ENCODE data around the gene HERC2. TPM values are rescaled to one million over a fixed set of nuclear protein-coding genes. Genes with fewer than 3 reads are reported as not detected.
"Not testable (repeated sequence)": the region's sequence is repeated elsewhere in the genome, so short reads cannot be mapped to it uniquely, and the experiment has no call there.

The HERC2 gene
- total RNA-seq, 1 donor from 2014 or later, result 80.1 TPM

DNA sequence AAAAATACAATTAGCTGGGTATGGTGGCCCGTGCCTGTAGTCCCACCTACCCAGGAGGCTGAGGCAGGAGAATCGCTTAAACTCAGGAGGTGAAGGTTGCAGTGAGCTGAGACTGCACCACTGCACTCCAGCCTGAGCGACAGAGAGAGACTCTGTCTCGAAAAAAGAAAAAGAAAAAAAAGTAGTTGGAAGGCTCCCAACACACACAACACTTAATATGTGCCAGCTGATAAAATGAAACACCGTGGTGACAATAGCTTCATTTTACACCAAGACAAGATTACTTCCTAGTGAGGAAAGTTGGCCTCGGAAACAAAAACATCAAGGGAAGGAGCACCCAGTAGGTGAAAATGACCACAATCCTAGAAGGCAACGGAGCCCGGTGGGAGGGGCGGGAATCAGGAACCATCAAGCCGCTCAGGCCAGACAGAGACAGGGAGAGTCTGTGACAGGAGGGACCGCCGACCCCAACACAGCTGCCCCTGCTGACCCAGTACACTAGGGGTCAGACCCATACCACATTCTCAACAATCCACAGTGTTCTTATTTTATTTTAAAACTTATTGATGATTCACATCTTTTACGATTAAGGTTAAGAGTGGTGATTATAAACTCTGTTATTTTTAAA, 168.4 kb downstream of the HERC2 start:
- H3K36me3 Mint-ChIP-seq, result peaks cover 45% of the 10 kb centered on the region
- no peaks in the 10 kb centered on the region for H3K27me3 Mint-ChIP-seq
- H3K9me3 Mint-ChIP-seq, result peaks cover 16% of the 10 kb centered on the region
- TF ChIP-seq, protein P1, sequence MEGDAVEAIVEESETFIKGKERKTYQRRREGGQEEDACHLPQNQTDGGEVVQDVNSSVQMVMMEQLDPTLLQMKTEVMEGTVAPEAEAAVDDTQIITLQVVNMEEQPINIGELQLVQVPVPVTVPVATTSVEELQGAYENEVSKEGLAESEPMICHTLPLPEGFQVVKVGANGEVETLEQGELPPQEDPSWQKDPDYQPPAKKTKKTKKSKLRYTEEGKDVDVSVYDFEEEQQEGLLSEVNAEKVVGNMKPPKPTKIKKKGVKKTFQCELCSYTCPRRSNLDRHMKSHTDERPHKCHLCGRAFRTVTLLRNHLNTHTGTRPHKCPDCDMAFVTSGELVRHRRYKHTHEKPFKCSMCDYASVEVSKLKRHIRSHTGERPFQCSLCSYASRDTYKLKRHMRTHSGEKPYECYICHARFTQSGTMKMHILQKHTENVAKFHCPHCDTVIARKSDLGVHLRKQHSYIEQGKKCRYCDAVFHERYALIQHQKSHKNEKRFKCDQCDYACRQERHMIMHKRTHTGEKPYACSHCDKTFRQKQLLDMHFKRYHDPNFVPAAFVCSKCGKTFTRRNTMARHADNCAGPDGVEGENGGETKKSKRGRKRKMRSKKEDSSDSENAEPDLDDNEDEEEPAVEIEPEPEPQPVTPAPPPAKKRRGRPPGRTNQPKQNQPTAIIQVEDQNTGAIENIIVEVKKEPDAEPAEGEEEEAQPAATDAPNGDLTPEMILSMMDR (conservative IDR thresholded peaks at IDR 0.05), result no peak
- H3K4me1 Mint-ChIP-seq (ENCODE audit: unreplicated experiment), result no peaks in the 10 kb centered on the region
- H3K27ac Mint-ChIP-seq, result no peak overlapping the region
- H3K4me3 Mint-ChIP-seq, result no peak overlapping the region
- no peak for DNase-seq (ENCODE audit: extremely low spot score, unreplicated experiment)

DNA sequence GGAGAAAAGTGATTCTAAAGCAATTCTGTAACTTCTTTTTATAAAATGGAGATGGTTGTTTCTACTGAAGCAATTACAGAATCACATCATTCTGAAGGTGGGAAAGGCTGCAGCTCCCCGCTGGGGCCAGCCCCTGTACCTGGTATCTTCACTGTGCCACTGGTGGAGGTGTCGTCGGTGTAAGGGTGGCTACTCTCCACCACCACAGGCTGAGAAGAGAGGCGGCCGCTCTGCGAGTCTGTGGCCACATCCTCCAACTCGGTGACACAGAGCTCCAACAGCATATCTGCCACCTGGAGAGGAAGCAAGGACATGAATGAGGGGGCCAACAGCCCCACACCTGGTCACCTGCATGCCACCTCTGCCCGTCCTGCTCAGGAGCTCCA, 169.4 kb downstream of the HERC2 start:
- H3K4me1 Mint-ChIP-seq (ENCODE audit: unreplicated experiment); H3K27me3 Mint-ChIP-seq; H3K27ac Mint-ChIP-seq; H3K4me3 Mint-ChIP-seq; DNase-seq (ENCODE audit: extremely low spot score, unreplicated experiment): not testable (repeated sequence)
- Mint-ChIP-seq H3K9me3 (peaks cover 11% of the 10 kb centered on the region), H3K36me3 (peaks cover 46% of the 10 kb centered on the region)

DNA sequence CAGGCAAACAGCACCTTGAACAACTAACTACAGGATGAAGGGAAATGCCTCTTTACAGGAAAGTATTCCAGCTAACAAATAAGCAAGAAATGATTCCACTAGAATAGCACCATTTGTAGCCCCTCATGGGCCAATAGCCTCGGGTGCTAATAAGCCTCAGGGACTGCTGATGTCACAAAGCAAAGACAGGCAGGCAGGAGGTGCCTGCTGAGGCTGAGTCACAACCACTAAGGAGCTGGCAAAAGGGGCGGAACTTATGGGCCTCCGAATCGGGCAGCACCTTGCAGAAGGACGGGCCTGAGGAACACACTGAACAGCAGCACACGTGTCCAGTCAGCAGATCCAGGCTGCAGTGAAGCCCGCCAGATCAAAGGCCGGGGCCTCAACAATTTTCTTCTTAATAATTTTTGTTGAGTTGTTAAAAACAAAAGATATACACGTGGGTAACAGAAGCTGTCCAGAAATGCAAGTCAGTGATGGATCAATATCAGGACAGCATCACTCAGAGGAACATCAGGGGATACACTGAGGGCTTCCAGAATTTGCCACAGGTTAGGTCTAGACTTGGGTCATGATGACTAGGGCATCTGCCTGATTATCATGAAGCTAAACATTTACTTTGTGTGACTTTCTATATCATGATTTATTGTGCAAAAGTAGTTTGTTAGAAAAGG, 170.0 kb downstream of the HERC2 start:
- peaks cover 41% of the 10 kb centered on the region for H3K36me3 Mint-ChIP-seq
- H3K27ac Mint-ChIP-seq, result not testable (repeated sequence)

DNA sequence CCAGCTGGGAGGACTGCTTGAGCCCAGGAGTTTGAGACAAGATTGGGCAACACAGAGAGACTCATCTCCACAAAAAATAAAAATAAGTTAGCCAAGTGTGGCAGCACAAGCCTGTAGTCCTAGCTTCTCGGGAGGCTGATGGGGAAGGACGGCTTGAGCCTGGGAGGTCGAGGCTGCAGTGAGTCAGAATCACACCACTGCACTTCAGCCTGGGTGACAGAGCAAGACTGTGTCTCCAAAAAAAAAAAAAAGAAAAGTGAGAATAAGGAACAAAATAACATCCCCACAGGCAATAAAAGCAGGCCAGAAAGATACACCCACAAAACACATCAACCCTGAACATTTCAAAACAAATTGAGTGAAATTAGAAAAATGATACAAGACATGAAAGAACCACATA, 174.2 kb downstream of the HERC2 start:
- TF ChIP-seq, protein P1 (conservative IDR thresholded peaks at IDR 0.05), result no peak
- Mint-ChIP-seq H3K27ac (no peak overlapping the region), H3K9me3 (peaks cover 11% of the 10 kb centered on the region), H3K27me3 (no peaks in the 10 kb centered on the region), H3K36me3 (peaks cover 65% of the 10 kb centered on the region), H3K4me1 (ENCODE audit: unreplicated experiment) (no peaks in the 10 kb centered on the region), H3K4me3 (no peak overlapping the region)
- no peak for DNase-seq (ENCODE audit: extremely low spot score, unreplicated experiment)

More for the DNA sequence above, 170.0 kb downstream of the HERC2 start:
- DNase-seq (ENCODE audit: extremely low spot score, unreplicated experiment); H3K4me1 Mint-ChIP-seq (ENCODE audit: unreplicated experiment); H3K27me3 Mint-ChIP-seq; H3K4me3 Mint-ChIP-seq: not testable (repeated sequence)
- peaks cover 11% of the 10 kb centered on the region for H3K9me3 Mint-ChIP-seq

DNA sequence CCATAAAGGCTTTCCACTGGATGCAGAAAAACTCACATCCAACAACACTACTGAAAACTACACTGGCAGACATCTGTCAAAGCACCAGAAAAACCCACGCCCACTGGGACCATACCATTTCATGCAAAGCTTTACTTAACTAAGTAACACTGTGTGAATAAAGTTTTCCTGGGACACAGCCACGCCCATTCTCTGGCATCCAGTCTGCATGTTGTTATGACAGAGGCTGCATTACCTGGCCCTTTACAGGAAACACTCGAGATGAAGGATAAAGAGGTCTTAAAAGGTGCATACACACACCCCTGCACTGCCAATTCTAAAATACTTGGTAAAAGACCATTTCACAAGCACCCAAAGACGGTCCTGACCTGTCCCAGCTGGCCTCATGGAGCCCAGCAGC, 176.6 kb downstream of the HERC2 start:
- not testable (repeated sequence) for H3K27me3 Mint-ChIP-seq; H3K27ac Mint-ChIP-seq; H3K4me1 Mint-ChIP-seq (ENCODE audit: unreplicated experiment); H3K4me3 Mint-ChIP-seq; DNase-seq (ENCODE audit: extremely low spot score, unreplicated experiment)
- Mint-ChIP-seq H3K36me3 (peaks cover 58% of the 10 kb centered on the region), H3K9me3 (peaks cover 10% of the 10 kb centered on the region)

DNA sequence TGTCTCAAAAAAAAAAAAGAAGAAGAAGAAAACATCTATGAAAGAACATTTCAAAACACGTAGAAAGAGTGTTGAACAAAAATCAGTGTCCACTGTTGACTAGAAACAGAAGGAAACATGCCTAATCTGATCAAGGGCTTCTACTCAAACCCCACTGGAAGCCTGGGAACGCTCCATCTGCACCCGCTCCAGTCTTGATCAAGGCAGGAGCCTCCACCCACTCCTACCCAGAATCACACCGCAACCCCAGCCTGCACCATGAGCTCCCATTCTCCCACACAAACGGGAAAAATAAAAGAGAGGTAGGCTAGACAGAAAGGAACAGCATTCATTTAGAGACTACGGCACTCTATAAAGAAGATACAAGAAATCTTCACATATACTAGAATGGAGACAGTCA, 181.9 kb downstream of the HERC2 start:
- no peaks in the 10 kb centered on the region for H3K9me3 Mint-ChIP-seq
- no peak overlapping the region for H3K27ac Mint-ChIP-seq
- no peak for DNase-seq (ENCODE audit: extremely low spot score, unreplicated experiment)
- H3K36me3 Mint-ChIP-seq, result peaks cover 59% of the 10 kb centered on the region
- H3K27me3 Mint-ChIP-seq, result no peaks in the 10 kb centered on the region
- H3K4me1 Mint-ChIP-seq (ENCODE audit: unreplicated experiment), result no peaks in the 10 kb centered on the region
- TF ChIP-seq, protein P1 (conservative IDR thresholded peaks at IDR 0.05), result no peak
- no peak overlapping the region for H3K4me3 Mint-ChIP-seq

DNA sequence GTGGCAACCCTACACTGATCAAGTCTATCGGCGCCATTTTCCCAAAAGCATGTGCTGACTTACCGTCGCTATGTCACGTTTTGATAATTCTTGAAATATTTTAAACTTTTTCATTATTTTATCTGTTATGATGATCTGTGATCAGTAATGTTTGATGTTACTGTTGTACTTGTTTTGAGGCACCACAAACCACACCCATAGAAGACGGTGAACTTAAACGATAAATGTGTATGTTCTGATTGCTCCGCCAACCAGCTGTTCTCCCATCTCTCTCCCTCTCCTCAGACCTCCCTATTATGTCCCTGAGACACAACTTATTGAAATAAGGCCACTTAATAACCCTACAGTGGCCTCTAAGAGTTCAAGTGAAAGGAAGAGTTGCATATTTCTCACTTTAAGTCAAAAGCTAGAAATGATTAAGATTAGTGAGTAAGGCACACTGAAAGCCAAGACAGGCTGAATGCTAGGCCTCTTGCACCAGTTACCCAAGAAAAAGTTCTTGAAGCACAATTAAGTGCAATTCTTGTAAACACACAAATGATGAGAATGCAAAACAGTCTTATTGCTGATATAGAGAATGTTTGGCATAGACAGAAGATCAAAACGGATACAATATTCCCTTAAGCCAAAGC, 184.5 kb downstream of the HERC2 start:
- H3K27me3 Mint-ChIP-seq; H3K4me1 Mint-ChIP-seq (ENCODE audit: unreplicated experiment); H3K27ac Mint-ChIP-seq; H3K9me3 Mint-ChIP-seq; H3K4me3 Mint-ChIP-seq; DNase-seq (ENCODE audit: extremely low spot score, unreplicated experiment): not testable (repeated sequence)
- H3K36me3 Mint-ChIP-seq, result peaks cover 52% of the 10 kb centered on the region

DNA sequence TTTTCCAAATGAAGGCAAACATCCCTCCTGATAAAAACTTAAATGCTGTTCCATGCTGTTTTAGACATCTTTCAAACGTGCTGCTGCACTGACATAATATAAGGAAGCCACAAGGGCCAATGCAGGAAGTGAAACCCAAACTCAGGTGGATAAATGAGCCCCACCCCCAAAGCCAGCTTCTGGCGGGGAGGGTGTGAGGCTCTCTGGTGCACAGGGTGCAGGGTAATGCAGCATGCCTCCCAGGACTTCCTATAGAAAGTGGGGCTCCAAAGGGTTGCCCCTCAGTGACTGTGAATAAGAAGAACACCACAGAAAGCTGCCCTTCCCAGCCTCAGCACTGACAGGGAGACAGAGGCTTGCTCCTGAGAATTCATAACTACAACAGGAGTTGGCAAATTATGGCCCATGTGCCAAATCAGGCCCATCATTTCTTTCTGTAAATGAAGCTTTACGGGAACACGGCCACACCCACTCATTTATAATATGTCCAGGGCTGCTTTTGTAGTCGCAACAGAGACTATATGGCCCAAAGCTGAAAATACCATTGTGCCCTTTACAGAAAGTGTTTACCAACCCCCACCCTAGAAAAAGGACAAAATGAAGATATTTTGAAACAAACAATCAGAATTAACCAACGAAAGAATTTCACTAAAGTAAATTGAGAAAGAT, 185.6 kb downstream of the HERC2 start:
- not testable (repeated sequence) for H3K27me3 Mint-ChIP-seq; H3K9me3 Mint-ChIP-seq; H3K4me3 Mint-ChIP-seq; DNase-seq (ENCODE audit: extremely low spot score, unreplicated experiment); H3K4me1 Mint-ChIP-seq (ENCODE audit: unreplicated experiment); H3K27ac Mint-ChIP-seq
- peaks cover 45% of the 10 kb centered on the region for H3K36me3 Mint-ChIP-seq
